ENCODE measurements around the gene SON. TPM values are rescaled to one million over a fixed set of nuclear protein-coding genes. Genes with fewer than 3 reads are reported as not detected.

SON gene
- total RNA-seq, 4 donors from 2014 or later = 124 to 265 (median 234) TPM

DNA sequence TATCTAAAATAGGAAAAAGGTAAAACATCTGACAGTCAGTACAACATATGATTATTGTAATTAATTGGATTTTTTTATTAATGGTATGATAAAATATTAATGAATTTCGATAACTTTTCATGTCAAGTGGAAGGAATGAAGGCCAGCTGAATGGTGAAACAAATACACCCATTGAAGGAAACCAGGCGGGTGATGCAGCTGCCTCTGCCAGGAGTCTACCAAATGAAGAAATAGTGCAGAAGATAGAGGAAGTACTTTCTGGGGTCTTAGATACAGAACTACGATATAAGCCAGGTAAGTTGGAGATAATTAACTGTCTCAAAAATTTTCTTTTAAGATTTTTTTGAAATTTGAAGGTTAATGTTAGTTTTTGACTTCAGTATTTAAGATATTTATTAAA is 3.2 kb downstream of the SON start:
- no peak for DNase-seq
- intact Hi-C loops (cut with DNase I) = no loop called here
- peaks cover 11 to 50% (median 30%) of the 10 kb centered on the region in 3 donors for H3K36me3 ChIP-seq
- H3K9me3 ChIP-seq = no peaks in the 10 kb centered on the region
- H3K27ac ChIP-seq = no peak overlapping the region
- H3K27me3 ChIP-seq = no peaks in the 10 kb centered on the region
- no peak overlapping the region for H3K4me3 ChIP-seq
- TF ChIP-seq, protein P1, sequence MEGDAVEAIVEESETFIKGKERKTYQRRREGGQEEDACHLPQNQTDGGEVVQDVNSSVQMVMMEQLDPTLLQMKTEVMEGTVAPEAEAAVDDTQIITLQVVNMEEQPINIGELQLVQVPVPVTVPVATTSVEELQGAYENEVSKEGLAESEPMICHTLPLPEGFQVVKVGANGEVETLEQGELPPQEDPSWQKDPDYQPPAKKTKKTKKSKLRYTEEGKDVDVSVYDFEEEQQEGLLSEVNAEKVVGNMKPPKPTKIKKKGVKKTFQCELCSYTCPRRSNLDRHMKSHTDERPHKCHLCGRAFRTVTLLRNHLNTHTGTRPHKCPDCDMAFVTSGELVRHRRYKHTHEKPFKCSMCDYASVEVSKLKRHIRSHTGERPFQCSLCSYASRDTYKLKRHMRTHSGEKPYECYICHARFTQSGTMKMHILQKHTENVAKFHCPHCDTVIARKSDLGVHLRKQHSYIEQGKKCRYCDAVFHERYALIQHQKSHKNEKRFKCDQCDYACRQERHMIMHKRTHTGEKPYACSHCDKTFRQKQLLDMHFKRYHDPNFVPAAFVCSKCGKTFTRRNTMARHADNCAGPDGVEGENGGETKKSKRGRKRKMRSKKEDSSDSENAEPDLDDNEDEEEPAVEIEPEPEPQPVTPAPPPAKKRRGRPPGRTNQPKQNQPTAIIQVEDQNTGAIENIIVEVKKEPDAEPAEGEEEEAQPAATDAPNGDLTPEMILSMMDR (IDR thresholded peaks at IDR 0.05) = no peak
- no peak for TF ChIP-seq POLR2A (IDR thresholded peaks at IDR 0.05)
- peaks cover 6 to 45% (median 11%) of the 10 kb centered on the region in 3 donors for H3K4me1 ChIP-seq
- WGBS, 2 donors = 59 to 60% methylated on average over 3 of the region's 3 CpGs

DNA sequence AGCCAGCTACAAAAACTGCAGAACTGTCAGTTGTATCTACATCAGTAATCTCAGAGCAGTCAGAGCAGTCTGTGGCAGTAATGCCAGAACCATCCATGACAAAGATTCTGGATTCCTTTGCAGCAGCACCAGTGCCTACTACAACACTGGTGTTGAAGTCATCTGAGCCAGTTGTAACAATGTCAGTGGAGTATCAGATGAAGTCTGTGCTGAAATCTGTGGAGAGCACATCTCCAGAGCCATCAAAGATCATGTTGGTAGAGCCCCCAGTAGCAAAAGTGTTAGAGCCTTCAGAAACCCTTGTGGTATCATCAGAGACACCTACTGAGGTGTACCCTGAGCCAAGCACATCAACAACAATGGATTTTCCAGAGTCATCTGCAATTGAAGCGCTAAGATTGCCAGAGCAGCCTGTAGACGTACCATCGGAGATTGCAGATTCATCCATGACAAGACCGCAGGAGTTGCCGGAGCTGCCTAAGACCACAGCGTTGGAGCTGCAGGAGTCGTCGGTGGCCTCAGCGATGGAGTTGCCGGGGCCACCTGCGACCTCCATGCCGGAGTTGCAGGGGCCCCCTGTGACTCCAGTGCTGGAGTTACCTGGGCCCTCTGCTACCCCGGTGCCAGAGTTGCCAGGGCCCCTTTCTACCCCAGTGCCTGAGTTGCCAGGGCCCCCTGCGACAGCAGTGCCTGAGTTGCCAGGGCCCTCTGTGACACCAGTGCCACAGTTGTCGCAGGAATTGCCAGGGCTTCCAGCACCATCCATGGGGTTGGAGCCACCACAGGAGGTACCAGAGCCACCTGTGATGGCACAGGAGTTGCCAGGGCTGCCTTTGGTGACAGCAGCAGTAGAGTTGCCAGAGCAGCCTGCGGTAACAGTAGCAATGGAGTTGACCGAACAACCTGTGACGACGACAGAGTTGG is 7.3 kb downstream of the SON start:
- Histone ChIP-seq H3K9me3 (no peaks in the 10 kb centered on the region), H3K27me3 (no peaks in the 10 kb centered on the region), H3K4me3 (no peak overlapping the region), H3K27ac (no peak overlapping the region), H3K36me3 (peaks cover 30 to 90% (median 60%) of the 10 kb centered on the region in 3 donors), H3K4me1 (peaks cover 0 to 37% (median 3%) of the 10 kb centered on the region in 3 donors)
- 95 to 100% methylated on average over 8 to 13 of the region's 19 CpGs for WGBS, 2 donors
- no peak for TF ChIP-seq POLR2A (IDR thresholded peaks at IDR 0.05)
- TF ChIP-seq, protein P1 (IDR thresholded peaks at IDR 0.05) = no peak
- no peak for DNase-seq
- intact Hi-C loops (cut with DNase I) = no loop called here

DNA sequence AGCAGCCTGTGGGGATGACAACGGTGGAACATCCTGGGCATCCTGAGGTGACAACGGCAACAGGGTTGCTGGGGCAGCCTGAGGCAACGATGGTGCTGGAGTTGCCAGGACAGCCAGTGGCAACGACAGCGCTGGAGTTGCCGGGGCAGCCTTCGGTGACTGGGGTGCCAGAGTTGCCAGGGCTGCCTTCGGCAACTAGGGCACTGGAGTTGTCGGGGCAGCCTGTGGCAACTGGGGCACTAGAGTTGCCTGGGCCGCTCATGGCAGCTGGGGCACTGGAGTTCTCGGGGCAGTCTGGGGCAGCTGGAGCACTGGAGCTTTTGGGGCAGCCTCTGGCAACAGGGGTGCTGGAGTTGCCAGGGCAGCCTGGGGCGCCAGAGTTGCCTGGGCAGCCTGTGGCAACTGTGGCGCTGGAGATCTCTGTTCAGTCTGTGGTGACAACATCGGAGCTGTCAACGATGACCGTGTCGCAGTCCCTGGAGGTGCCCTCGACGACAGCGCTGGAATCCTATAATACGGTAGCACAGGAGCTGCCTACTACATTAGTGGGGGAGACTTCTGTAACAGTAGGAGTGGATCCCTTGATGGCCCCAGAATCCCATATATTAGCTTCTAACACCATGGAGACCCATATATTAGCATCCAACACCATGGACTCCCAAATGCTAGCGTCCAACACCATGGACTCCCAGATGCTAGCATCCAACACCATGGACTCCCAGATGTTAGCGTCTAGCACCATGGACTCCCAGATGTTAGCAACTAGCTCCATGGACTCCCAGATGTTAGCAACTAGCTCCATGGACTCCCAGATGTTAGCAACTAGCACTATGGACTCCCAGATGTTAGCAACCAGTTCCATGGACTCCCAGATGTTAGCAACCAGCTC is 8.2 kb downstream of the SON start:
- no peaks in the 10 kb centered on the region for H3K27me3 ChIP-seq
- 91 to 100% methylated on average over 11 to 14 of the region's 23 CpGs for WGBS, 2 donors
- intact Hi-C loops (cut with DNase I) = no loop called here
- DNase-seq = no peak
- TF ChIP-seq, protein P1 (IDR thresholded peaks at IDR 0.05) = no peak
- TF ChIP-seq POLR2A (IDR thresholded peaks at IDR 0.05) = no peak
- no peak overlapping the region for H3K27ac ChIP-seq
- peaks cover 0 to 37% (median 8%) of the 10 kb centered on the region in 3 donors for H3K4me1 ChIP-seq
- peaks cover 30 to 99% (median 62%) of the 10 kb centered on the region in 3 donors for H3K36me3 ChIP-seq
- H3K4me3 ChIP-seq = no peak overlapping the region
- no peaks in the 10 kb centered on the region for H3K9me3 ChIP-seq

DNA sequence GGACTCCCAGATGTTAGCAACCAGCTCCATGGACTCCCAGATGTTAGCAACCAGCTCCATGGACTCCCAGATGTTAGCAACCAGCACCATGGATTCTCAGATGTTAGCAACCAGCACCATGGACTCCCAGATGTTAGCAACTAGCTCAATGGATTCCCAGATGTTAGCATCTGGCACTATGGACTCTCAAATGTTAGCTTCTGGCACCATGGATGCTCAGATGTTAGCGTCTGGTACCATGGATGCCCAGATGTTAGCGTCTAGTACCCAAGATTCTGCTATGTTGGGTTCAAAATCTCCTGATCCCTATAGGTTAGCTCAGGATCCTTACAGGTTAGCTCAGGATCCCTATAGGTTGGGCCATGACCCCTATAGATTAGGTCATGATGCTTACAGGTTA is 8.8 kb downstream of the SON start:
- intact Hi-C loops (cut with DNase I) = no loop called here
- H3K9me3 ChIP-seq = no peaks in the 10 kb centered on the region
- WGBS, 2 donors = 100% methylated on average over 1 of the region's 2 CpGs; no CpG with 5 or more reads in 1 of the 2 donors
- TF ChIP-seq, protein P1 (IDR thresholded peaks at IDR 0.05) = no peak
- TF ChIP-seq POLR2A (IDR thresholded peaks at IDR 0.05) = no peak
- H3K27ac ChIP-seq = no peak overlapping the region
- no peak overlapping the region for H3K4me3 ChIP-seq
- no peaks in the 10 kb centered on the region for H3K27me3 ChIP-seq
- H3K36me3 ChIP-seq = peaks cover 30 to 100% (median 59%) of the 10 kb centered on the region in 3 donors
- no peak for DNase-seq
- peaks cover 0 to 37% (median 8%) of the 10 kb centered on the region in 3 donors for H3K4me1 ChIP-seq
